Effector CD8-positive, alpha-beta T cell (primary cell): ENCODE measurements around the gene AREL1.

Experiments
- DNase-seq: peaks from one replicate; lab custom pipeline; 2025; lab: John Stamatoyannopoulos, UW

Gene AREL1

DNA sequence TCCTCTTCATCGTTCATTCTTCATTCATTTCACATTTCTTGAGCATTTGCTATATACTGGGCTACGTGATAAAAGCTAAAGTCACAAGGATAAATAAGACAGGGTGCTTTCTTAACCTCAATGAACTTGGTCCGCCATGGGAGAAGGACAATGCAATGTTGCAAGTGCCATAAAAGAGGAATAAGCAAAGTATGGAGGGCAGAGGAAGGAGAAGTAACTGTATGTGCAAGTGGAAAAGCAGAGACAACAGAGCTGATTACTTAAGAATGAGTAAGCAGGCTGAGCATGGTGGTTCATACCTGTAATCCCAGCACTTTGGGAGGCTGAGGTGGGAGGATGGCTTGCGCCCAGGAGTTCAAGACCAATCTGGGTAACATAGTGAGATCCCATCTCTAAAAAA is 14.4 kb downstream of the AREL1 start:
- DNase-seq: no peak

DNA sequence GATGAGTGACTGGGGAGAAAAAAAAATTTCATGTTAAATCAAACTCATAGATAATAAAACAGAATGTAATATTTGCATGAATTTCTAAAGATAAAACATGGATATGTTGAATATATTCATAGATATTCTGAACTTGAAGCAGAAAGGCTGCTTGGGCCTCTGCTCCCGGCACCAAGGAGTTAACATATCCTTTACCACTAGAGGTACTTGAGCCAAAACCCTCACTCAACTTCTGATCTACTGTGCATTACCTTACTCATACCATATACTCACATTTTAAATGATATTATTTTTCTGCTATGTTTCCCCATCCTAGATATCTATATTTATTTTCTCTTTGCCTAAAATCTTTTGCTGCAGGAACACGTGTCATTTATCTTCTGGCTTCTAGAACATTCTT is 14.9 kb downstream of the AREL1 start:
- DNase-seq: no peak

DNA sequence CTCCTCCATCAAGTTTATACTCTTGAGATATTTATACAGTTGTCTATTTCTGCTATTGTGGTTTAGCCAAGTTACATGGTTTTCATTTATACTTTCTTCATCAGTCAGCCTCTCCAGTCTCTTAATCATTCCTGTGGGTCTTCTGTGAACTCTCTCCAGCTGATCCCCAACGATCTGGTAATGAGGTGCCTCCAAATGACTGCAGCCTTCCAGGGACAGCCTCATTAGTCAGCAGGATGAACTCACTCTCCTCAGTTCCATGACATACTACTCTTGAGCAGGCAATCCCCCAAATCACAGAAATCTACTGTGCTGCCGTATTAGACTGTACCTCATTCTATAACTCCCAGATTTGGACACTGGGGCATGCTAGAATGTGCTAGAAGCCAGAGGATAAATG is 15.3 kb downstream of the AREL1 start:
- no peak for DNase-seq

DNA sequence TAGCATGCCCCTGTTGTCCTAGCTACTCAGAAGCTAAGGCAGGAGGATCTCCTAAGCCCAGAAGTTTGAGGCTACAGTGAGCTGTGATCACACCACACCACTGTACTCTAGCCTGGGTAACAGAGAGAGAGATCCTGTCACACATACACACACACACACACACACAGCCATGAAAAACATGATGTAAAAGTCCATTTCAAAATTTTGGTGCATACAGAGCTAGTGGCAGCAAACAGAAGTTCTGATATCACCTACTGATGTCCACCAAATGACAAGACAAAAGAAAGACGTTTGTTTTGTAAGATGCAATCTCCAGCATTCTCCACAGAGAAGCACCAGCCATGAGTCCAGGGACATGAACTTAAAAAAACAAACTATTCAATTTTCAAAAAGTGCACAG is 15.9 kb downstream of the AREL1 start:
- DNase-seq: no peak

DNA sequence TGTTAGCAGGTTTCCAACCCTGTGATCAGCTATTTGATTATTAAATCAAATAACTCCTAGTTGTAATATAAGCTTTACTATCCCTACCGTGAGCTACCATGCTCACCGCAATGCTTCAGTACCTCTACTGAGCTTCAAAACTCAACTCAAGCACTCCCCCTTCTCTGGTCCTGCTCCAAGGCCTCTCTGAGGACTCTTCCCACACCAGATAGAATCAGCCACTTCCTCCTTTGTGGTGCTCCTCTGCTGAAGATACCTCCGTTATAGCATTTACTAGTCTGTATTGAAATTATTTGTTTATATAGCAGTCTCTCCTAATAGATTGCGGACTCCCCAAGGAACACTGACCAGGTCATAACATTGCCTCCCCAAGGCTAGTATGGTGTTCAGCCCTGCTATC is 17.5 kb downstream of the AREL1 start:
- DNase-seq: no peak

DNA sequence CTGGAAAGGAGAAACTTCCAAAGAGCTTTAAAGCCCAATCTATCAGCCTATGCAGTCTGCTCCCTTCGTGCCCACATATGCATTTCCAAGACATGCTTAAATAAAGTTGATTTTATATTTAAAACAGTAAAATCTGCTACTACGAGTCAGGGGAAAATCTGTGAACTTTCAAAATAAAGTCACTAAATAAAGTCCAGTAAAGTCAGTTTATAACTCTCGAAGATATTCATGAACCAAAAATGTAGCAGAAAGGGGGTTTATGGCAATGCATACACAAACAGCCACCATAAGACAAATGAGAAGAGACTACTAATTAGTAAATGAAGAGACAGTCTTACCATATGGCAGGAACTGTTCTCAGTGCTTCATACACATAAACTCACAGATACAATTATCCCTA is 19.7 kb downstream of the AREL1 start:
- no peak for DNase-seq

DNA sequence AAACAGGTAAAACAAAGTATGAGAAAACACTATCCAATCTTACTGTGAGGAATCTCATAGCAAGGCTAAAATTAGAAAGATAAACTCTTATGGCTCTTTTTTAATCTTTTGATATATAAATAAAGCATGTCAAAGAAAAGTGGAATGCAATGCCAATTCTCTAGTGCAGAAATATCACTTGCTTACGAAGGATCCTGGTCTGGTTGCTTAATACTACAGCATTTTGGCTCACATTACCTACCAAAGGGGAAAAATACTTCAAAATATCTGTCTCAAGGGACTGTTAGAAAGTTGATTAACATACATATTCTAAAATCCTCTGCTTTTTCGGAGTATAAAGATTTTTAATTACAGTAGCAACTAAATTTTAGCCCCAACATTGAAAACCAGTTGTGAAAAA is 21.4 kb downstream of the AREL1 start:
- DNase-seq: no peak

DNA sequence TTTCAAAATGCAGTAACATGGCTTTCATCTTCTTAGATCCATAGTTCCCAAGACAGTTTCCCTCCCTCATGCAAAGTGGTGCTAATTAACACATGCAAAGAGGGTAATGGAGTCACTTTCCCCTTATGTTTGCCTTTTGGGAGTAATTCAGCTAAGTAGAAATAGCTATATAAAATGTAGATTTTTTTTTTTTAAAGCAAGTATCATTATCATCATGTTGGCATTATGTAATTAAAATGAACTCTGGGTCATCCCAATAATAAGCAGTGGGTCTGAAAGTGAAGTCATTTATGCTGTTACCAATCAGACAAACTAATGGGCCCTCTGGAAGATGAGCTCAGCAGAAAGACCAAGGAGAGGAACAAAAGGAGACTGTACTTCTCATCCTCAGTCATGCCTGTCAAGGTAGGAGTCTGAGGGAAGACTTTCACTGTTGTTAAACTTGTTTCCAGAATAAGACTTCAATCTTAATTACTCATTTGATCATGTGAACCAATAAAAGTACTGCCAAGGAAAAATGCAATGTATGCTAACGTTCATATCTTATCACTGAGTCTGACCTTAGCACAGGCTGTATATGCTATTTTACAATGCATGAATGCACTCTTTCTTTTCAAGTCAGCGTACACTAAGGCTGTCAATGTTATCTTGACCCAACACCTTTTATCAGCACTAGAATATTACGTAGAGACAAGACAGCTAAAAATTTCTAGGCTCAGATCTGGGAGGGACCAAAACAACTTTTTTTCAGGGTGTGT is 26.8 kb downstream of the AREL1 start:
- DNase-seq: no peak

DNA sequence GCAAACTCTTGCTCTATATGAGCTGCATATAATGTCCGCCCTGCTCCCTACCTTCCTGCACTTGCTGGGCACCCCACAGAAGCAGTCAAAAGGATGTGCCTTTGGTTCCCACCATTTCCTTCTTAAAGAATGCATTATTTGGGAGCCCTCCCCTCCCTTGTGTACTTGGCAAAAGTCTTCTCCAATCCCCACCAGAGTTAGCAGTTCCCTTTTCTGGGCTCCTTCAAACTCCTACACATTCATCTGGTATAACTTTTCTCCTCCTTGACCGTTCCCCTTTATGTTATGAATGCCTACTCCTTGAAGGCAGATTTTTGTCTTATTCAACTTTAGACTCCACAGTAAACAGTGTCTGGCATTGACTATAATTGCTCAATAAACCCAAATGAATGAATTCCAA is 27.8 kb downstream of the AREL1 start:
- no peak for DNase-seq

DNA sequence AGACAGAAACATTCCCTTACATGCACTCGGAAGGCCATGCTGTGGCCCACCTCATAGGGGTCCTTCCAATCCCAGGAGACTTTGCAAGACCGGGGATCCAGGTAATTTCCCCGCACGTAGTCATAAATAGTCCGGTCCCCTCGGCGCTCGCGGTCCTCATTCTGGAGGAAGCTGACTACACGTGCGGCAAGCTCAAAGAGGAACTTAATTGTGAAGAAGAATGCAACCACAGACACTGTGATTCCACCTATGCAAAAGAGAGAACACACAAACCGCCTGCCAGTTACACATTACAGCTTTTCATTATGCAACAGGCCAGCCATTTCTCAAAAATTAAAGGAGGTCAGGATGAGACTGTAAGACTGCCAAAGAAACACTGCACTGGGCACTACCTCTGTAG is 28.4 kb downstream of the AREL1 start:
- DNase-seq: no peak

DNA sequence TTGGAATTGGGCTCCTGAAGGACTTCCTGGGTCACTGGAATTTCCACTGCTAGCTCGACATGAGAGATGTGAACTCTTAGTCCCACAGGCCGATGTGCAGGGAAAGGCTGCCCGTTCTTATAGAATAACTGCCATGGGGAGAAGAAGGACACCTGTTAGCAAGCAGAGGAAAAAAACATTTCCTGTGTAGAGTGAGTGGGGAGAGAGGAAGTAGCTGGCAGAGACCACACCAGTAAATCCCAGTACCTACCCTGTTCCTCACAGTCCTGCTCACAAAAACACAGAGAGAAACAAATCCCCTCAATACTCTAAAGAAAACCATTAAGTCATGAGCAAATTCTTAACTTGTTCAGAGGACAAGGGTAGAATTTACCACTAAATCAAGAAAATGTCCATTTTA is 29.5 kb downstream of the AREL1 start:
- DNase-seq: no peak

DNA sequence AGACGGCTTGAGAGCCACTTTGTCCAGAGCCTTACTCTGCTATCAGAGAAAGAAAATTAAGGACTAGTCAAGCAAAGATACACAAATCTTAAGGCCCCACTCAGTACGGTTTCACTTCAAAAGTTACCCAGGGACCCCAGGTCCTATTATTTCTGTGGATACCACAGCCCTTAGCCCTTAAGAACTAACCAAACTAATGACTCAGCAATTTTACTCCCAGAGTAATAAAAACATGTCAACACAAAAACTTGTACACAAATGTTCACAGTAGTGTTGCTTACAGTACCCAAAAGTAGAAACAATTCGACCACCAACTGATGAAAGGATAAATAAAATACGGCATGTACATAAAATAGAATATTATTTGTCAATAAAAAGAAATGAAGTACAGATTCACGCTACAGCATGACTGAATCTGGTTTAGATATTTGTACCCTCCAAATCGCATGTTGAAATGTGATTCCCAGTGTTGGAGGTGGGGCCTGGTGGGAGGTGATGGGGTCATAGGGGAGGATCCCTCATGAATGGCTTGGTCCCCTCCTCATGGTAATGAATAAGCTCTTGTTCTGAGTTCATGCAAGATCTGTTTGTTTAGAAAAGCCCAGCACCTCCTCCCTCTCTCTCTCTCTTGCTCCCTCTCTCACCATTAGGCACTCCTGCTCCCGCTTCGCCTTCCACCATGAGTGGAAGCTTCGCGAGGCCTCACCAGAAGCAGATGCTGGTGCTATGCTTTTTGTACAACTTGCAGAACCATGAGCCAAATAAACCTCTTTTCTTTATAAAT is 30.5 kb downstream of the AREL1 start:
- DNase-seq: no peak

DNA sequence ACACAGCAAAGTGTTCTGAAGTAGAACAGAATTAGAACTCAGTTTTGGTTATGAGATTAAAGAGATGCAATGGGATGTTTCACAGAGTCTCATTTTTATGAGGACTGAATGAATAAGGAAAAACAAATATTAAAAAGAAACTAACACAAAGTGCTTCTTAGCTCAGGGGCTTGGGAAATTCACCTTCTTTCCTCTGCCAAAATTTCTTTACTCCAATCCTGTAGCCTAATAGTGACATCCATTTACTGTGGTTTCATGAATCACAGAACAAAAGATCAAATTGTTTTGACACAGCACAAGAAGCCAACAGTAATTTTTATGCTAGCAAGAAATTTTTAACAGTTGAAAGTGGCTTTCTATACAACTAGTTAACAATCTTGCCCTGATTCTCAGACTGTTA is 37.7 kb downstream of the AREL1 start:
- DNase-seq: no peak

DNA sequence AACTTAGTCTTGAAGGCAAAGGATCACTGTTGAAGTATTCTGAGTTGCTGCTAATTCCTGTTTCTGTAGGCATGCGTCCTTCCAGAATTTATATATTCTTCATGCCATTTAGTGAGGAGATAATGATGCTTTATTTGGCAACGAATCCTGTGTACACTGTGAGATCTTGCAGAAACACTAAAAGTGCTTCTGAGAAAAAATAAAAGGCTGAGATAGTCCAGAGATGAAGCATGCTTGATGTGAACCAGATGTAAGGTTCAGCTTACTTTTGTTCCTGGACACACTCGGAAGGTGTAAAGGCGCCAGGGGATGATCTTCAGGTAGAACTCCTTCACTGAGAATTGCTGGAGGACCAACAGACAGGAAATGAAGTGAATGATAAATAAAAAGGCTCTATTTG is 39.1 kb downstream of the AREL1 start:
- no peak for DNase-seq

DNA sequence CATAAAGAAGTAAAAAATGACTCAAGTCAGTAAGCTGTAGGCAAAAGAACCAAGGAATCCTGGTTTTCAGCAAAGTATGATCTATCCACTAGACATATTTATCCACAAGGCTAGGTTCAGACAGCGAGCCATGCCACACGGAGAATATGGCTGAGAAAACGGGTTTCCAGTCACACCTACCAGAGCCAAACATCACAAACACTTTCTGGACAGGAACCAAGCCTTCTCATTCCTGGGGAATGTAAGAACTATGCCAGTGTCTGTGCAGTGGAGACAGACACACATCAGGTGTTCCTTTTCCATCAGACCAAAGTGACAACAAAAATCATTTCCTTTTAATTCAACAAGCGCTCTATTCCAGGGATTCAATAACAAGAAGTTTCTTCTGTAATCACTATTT is 41.1 kb downstream of the AREL1 start:
- DNase-seq: no peak

DNA sequence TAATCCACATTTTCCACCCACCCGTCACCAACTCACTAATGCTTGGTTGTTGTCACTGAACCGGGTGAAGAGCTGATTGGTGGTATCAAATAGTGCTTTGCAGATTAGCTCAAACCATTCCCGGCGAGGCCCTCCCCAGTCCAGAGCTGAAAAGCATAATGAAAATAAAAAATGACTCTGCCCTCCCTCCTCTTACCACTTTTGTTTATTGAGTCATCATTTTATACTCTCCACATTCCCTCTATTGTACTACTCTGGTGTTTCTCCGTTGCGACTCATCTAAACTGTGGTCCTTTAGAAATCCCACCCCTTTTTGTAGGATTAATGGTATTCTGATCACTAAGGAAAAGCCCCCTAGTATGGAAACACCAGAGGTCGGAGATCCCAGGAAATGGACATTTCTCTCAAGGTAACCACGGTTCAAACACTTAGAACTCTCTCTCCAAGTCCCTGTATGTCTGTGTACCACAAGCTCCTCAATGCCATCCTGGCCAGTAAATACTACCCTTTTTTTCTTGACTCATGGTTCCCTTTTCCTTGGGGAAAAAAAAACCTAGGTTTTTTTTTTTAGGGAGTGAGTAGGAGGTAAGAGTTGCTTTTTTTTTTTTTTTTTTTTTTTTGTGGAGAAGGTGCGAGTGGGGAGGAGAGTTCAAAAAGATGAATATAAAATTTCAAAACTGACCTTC is 42.0 kb downstream of the AREL1 start:
- no peak for DNase-seq

DNA sequence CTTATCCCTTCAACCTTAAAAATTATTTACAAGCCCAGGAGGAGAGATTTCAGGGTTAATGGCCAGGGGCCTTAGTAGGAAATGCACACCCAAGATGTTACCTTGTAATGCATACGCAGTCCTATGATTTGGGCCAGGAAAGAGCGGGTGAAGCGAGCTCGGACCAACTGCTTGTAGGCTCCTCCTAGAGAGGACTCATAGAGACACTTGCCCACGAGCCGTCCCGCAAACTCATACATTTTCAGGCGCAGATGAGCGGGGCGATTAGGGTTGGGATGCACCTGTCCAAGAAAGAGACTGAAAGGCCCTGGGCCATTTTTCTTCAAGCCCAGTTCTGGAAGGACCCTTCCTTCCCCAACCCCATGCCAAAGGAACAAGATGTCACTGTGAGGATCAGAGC is 43.0 kb downstream of the AREL1 start:
- DNase-seq: no peak

DNA sequence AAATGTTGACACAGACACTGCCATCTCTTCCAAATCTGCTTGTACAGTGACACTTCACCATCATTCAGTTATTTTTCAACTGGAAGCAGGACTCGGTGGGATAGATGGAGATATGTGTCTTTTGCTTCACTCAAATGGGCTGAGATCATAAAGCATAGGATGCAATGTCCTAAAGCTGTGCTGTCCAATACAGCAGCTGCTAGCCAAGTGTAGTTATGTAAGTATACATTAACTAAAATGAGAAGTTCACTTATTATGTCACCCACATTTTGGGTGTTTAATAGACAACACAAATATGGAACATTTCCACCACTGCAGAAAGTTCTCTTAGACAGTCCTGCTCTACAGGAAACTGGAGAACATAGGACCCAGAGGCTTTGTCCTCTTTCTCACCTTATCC is 43.6 kb downstream of the AREL1 start:
- DNase-seq: no peak

DNA sequence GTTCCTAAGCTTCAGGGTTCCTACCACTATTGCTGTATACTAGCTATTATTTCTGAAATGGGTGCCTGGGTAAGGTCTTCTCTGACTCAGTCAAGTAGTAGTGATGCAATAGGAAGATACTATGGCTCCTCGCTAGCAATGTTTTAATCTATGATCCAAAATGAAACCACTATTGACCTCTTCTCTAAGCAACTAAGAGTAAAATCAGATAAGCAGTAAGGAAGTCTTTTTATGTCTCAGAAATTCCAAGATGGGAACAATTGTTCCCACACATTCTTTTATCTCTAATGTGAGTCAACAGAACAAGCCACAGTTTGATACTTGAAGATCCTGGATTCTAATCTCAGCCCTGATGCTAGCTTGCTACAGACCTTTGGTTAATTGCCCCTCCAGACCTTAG is 45.1 kb downstream of the AREL1 start:
- DNase-seq: no peak

DNA sequence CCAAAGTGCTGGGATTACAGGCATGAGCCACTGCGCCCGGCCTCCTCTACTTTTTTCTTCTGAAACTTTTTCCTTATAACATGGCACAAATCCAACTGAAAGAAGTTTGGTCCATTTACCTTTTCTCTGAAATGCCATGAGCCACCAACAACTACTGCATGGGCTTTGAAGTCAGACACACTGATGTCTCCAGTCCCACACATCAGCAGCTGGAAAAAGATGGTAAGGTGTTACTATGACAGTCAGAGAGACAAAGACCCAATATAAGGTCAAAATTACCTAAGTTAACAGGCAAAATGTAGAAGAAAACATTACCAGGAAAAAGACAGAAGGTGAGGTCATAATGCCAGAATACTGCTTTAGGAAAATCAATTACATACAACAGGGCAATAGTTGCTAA is 48.2 kb downstream of the AREL1 start:
- no peak for DNase-seq

DNA sequence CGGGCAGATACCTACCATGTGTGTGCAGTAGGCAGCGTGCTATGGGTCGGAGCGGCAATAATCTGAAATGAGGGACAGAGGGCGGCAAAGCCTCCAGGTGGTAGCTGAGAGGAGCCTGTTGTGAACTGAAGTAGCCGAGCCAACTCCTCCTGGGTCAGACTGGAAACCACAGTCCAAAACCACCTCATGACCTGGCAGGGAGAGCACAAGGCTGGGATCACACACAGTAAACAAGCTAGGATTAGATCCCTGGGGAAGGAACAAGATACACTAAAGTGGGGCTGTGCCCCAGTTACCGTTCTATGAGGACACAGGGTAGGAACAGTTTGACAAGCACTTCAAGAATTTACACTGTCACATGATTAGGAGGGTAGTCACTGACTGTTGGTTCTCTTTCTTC is 49.0 kb downstream of the AREL1 start:
- no peak for DNase-seq

DNA sequence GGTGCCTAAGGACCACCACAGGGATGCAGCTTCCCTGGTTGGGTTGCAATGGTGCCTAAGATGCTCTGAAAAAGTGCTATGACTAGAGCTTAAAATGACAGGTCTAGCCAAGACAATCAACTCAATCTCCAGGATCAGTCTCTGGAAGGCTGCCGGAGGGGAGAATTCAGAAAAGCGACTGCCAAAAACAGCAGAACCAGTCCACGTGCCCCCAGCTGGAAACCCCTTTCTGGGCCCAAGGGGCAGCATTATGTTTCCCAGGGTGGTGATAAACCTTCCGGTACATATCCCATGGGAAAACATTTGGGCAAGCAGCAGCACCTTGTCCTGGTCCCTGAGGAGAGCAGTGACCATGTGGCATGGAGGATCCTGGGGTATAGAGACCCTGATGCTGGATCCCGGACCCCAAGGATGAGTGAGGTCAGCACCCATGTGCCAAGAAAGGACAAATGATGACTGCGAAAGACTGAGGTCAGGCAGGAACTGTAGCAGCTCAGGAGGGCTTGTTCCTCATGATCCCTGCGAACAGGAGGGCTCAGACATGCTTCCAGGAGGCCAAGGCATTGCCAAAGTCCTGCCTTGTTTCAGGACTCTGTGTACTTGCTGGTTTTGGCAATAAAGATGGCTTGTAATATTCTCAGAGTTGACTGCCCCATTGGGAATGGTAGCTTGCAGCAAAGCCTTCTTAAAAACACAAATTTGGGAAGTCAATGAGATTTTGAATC is 51.0 kb downstream of the AREL1 start:
- no peak for DNase-seq
